HepG2 (cell line): ENCODE results near the gene ACAP3. TPM values are rescaled to one million over a fixed set of nuclear protein-coding genes. Genes with fewer than 3 reads are reported as not detected.

Source experiments
- CHD2 ChIP-seq: IDR thresholded peaks from 2 replicates; pipeline ENCODE4 v1.6.1; 2011; ENCODE audit warnings: low read depth, low read length, improper control_type of control experiment
- FOSL1 ChIP-seq: sonication (generic); formaldehyde crosslinking; IDR thresholded peaks from 2 replicates; pipeline ENCODE4 v1.9.0; 2021; ENCODE audit warnings: missing genetic modification reagents, borderline replicate concordance
- SOX13 ChIP-seq, 3 experiments: fragments of 450-650 bp in 1 of 3; sonication (generic) in 1 of 3; formaldehyde crosslinking in 1 of 3; IDR thresholded peaks in 2 of 3; conservative IDR thresholded peaks in 1 of 3; 2 replicates each; pipeline versions ENCODE4 v1.5.0 to v1.6.1; 2016 to 2020; ENCODE audit warnings: antibody characterized with exemption in 1 of 3, mild to moderate bottlenecking in 1 of 3, missing compliant biosample characterization in 1 of 3, missing genetic modification reagents in 1 of 3, moderate library complexity in 1 of 3
- SRSF9 ChIP-seq: fragments of 200-400 bp; formaldehyde crosslinking; IDR thresholded peaks from 2 replicates; pipeline ENCODE4 v1.6.1; 2018; ENCODE audit warnings: borderline replicate concordance, mild to moderate bottlenecking, low read depth, low read length; ENCODE audit not compliant: insufficient read depth, poor library complexity, severe bottlenecking
- ZNF121 ChIP-seq: sonication (generic); formaldehyde crosslinking; IDR thresholded peaks from 2 replicates; pipeline ENCODE4 v1.5.0; 2020; ENCODE audit warnings: mild to moderate bottlenecking, missing genetic modification reagents
- ZNF430 ChIP-seq: sonication (generic); formaldehyde crosslinking; IDR thresholded peaks from 2 replicates; pipeline ENCODE4 v1.9.0; 2021; ENCODE audit warnings: mild to moderate bottlenecking, missing genetic modification reagents
- polyA plus RNA-seq, 8 experiments: library from polyadenylated mRNA; depleted of rRNA in 3 of 8; stranded (reverse) in 7 of 8; unstranded in 1 of 8; fragments of >200 nt; fragmentation: Illumina TruSeq in 4 of 8; extraction: Trizol in 4 of 8; gene quantifications; 2 replicates each; pipeline versions ENCODE4 v1.2.1 to v1.2.3, GENCODE V29; 2011 to 2016; ENCODE audit warnings: low read depth in 4 of 8, missing spikeins in 1 of 8, mixed read lengths in 1 of 8; ENCODE audit not compliant: insufficient read depth in 1 of 8
- total RNA-seq, 5 experiments: library from RNA; depleted of rRNA; stranded (reverse); fragments of >200 nt; fragmentation: Illumina TruSeq; extraction: Trizol; gene quantifications; 2 replicates each; pipeline ENCODE4 v1.2.3, GENCODE V29; 2016; ENCODE audit warnings: low read depth in 1 of 5
- TF ChIP-seq, protein P1 (sequence below): sonication (generic); formaldehyde crosslinking; IDR thresholded peaks from 2 replicates; pipeline ENCODE4 v1.9.0; 2021; ENCODE audit warnings: mild to moderate bottlenecking, missing genetic modification reagents
- TF ChIP-seq, protein P2 (sequence below): sonication (generic); formaldehyde crosslinking; IDR thresholded peaks from 2 replicates; pipeline ENCODE4 v1.4.0; 2020; ENCODE audit warnings: missing genetic modification reagents
- TF ChIP-seq, protein P3 (sequence below): IDR thresholded peaks from 2 replicates; pipeline ENCODE4 v1.6.1; 2016; ENCODE audit warnings: low read depth, control low read depth
- TF ChIP-seq, protein P4 (sequence below): IDR thresholded peaks from 2 replicates; pipeline ENCODE4 v1.6.1; 2018; ENCODE audit warnings: missing genetic modification reagents
- TF ChIP-seq, protein P5 (sequence below): sonication (generic); IDR thresholded peaks from 2 replicates; pipeline ENCODE4 v1.6.1; 2016; ENCODE audit warnings: low read depth, borderline replicate concordance
- TF ChIP-seq, protein P6 (sequence below): sonication (generic); formaldehyde crosslinking; IDR thresholded peaks from 2 replicates; pipeline ENCODE4 v1.4.0; 2020; ENCODE audit warnings: missing genetic modification reagents

Gene ACAP3
- total and polyA plus RNA-seq, 2 of the 13 experiments (the other 11 are each of a cell fraction or from before 2014, with no cell fraction given): 29.4 to 50.8 TPM

DNA sequence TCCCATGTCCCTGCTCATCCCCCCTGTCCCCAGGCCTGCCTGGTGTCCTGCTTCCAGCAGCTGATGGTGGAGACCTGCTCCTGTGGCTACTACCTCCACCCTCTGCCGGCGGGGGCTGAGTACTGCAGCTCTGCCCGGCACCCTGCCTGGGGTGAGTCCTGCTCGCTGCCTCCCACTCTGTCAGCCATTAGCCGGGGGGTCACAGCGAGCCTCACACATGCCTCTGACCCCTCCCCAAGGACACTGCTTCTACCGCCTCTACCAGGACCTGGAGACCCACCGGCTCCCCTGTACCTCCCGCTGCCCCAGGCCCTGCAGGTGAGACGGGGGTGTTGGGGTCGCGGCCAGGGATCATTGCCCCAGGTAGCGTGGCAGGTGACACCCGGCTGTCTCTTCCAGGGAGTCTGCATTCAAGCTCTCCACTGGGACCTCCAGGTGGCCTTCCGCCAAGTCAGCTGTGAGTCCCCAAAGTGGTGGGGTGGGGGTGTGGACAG is 17.4 kb downstream of the ACAP3 start (continued):
- TF ChIP-seq, protein P1, sequence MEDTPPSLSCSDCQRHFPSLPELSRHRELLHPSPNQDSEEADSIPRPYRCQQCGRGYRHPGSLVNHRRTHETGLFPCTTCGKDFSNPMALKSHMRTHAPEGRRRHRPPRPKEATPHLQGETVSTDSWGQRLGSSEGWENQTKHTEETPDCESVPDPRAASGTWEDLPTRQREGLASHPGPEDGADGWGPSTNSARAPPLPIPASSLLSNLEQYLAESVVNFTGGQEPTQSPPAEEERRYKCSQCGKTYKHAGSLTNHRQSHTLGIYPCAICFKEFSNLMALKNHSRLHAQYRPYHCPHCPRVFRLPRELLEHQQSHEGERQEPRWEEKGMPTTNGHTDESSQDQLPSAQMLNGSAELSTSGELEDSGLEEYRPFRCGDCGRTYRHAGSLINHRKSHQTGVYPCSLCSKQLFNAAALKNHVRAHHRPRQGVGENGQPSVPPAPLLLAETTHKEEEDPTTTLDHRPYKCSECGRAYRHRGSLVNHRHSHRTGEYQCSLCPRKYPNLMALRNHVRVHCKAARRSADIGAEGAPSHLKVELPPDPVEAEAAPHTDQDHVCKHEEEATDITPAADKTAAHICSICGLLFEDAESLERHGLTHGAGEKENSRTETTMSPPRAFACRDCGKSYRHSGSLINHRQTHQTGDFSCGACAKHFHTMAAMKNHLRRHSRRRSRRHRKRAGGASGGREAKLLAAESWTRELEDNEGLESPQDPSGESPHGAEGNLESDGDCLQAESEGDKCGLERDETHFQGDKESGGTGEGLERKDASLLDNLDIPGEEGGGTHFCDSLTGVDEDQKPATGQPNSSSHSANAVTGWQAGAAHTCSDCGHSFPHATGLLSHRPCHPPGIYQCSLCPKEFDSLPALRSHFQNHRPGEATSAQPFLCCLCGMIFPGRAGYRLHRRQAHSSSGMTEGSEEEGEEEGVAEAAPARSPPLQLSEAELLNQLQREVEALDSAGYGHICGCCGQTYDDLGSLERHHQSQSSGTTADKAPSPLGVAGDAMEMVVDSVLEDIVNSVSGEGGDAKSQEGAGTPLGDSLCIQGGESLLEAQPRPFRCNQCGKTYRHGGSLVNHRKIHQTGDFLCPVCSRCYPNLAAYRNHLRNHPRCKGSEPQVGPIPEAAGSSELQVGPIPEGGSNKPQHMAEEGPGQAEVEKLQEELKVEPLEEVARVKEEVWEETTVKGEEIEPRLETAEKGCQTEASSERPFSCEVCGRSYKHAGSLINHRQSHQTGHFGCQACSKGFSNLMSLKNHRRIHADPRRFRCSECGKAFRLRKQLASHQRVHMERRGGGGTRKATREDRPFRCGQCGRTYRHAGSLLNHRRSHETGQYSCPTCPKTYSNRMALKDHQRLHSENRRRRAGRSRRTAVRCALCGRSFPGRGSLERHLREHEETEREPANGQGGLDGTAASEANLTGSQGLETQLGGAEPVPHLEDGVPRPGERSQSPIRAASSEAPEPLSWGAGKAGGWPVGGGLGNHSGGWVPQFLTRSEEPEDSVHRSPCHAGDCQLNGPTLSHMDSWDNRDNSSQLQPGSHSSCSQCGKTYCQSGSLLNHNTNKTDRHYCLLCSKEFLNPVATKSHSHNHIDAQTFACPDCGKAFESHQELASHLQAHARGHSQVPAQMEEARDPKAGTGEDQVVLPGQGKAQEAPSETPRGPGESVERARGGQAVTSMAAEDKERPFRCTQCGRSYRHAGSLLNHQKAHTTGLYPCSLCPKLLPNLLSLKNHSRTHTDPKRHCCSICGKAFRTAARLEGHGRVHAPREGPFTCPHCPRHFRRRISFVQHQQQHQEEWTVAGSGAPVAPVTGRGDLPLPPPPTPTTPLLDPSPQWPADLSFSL (CRISPR knock-in tag): no peak
- TF ChIP-seq, protein P2, sequence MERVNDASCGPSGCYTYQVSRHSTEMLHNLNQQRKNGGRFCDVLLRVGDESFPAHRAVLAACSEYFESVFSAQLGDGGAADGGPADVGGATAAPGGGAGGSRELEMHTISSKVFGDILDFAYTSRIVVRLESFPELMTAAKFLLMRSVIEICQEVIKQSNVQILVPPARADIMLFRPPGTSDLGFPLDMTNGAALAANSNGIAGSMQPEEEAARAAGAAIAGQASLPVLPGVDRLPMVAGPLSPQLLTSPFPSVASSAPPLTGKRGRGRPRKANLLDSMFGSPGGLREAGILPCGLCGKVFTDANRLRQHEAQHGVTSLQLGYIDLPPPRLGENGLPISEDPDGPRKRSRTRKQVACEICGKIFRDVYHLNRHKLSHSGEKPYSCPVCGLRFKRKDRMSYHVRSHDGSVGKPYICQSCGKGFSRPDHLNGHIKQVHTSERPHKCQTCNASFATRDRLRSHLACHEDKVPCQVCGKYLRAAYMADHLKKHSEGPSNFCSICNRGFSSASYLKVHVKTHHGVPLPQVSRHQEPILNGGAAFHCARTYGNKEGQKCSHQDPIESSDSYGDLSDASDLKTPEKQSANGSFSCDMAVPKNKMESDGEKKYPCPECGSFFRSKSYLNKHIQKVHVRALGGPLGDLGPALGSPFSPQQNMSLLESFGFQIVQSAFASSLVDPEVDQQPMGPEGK (CRISPR knock-in tag): peak; percentile 37
- TF ChIP-seq SRSF9: no peak
- no peak for TF ChIP-seq SOX13 (IDR thresholded peaks at IDR 0.05)
- TF ChIP-seq SOX13 (CRISPR knock-in tag; conservative IDR thresholded peaks at IDR 0.05 in 1 of 2, IDR thresholded peaks at IDR 0.05 in 1 of 2): no peak
- no peak for TF ChIP-seq CHD2
- TF ChIP-seq FOSL1 (CRISPR knock-in tag): no peak
- no peak for TF ChIP-seq ZNF121
- TF ChIP-seq, protein P3, sequence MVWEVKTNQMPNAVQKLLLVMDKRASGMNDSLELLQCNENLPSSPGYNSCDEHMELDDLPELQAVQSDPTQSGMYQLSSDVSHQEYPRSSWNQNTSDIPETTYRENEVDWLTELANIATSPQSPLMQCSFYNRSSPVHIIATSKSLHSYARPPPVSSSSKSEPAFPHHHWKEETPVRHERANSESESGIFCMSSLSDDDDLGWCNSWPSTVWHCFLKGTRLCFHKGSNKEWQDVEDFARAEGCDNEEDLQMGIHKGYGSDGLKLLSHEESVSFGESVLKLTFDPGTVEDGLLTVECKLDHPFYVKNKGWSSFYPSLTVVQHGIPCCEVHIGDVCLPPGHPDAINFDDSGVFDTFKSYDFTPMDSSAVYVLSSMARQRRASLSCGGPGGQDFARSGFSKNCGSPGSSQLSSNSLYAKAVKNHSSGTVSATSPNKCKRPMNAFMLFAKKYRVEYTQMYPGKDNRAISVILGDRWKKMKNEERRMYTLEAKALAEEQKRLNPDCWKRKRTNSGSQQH (CRISPR knock-in tag): no peak
- TF ChIP-seq, protein P4, sequence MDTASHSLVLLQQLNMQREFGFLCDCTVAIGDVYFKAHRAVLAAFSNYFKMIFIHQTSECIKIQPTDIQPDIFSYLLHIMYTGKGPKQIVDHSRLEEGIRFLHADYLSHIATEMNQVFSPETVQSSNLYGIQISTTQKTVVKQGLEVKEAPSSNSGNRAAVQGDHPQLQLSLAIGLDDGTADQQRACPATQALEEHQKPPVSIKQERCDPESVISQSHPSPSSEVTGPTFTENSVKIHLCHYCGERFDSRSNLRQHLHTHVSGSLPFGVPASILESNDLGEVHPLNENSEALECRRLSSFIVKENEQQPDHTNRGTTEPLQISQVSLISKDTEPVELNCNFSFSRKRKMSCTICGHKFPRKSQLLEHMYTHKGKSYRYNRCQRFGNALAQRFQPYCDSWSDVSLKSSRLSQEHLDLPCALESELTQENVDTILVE (CRISPR knock-in tag): no peak
- no peak for TF ChIP-seq ZNF430
- TF ChIP-seq, protein P5, sequence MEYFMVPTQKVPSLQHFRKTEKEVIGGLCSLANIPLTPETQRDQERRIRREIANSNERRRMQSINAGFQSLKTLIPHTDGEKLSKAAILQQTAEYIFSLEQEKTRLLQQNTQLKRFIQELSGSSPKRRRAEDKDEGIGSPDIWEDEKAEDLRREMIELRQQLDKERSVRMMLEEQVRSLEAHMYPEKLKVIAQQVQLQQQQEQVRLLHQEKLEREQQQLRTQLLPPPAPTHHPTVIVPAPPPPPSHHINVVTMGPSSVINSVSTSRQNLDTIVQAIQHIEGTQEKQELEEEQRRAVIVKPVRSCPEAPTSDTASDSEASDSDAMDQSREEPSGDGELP: peak; percentile 59; the same call in 1 of the 2 replicates
- TF ChIP-seq, protein P6, sequence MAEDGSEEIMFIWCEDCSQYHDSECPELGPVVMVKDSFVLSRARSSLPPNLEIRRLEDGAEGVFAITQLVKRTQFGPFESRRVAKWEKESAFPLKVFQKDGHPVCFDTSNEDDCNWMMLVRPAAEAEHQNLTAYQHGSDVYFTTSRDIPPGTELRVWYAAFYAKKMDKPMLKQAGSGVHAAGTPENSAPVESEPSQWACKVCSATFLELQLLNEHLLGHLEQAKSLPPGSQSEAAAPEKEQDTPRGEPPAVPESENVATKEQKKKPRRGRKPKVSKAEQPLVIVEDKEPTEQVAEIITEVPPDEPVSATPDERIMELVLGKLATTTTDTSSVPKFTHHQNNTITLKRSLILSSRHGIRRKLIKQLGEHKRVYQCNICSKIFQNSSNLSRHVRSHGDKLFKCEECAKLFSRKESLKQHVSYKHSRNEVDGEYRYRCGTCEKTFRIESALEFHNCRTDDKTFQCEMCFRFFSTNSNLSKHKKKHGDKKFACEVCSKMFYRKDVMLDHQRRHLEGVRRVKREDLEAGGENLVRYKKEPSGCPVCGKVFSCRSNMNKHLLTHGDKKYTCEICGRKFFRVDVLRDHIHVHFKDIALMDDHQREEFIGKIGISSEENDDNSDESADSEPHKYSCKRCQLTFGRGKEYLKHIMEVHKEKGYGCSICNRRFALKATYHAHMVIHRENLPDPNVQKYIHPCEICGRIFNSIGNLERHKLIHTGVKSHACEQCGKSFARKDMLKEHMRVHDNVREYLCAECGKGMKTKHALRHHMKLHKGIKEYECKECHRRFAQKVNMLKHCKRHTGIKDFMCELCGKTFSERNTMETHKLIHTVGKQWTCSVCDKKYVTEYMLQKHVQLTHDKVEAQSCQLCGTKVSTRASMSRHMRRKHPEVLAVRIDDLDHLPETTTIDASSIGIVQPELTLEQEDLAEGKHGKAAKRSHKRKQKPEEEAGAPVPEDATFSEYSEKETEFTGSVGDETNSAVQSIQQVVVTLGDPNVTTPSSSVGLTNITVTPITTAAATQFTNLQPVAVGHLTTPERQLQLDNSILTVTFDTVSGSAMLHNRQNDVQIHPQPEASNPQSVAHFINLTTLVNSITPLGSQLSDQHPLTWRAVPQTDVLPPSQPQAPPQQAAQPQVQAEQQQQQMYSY (CRISPR knock-in tag): no peak
